Ovary (tissue), 9 donors: ENCODE measurements around the gene RHOA. TPM values are rescaled to one million over a fixed set of nuclear protein-coding genes. Genes with fewer than 3 reads are reported as not detected.

Source experiments
- DNase-seq, 5 donors: peaks; one replicate each; pipeline ENCODE4 v3.0.0-alpha.2; 2019 to 2020
- H3K27ac ChIP-seq, 2 donors: fragments of 200-600 bp; one replicate each; pipeline versions ENCODE4 v1.5.1 to v1.8.0; 2019 to 2022
- H3K27me3 ChIP-seq: fragments of 200-600 bp; one replicate; pipeline ENCODE4 v1.8.0; 2022
- H3K36me3 ChIP-seq: fragments of 200-600 bp; sonication (generic); one replicate; pipeline ENCODE4 v1.5.1; 2019
- H3K4me1 ChIP-seq: one replicate; pipeline ENCODE4 v1.8.1; 2013; ENCODE audit warnings: mild to moderate bottlenecking, moderate library complexity; ENCODE audit not compliant: insufficient read depth
- H3K4me3 ChIP-seq: fragments of 200-600 bp; sonication (generic); one replicate; pipeline ENCODE4 v1.5.1; 2017
- H3K9me3 ChIP-seq, 2 donors: fragments of 200-600 bp in 1 of 2; sonication (generic) in 1 of 2; one replicate each; pipeline versions ENCODE4 v1.5.1 to v1.8.1; 2013 to 2019; ENCODE audit warnings: mild to moderate bottlenecking in 1 of 2, moderate library complexity in 1 of 2
- CTCF ChIP-seq, 3 donors: fragments of 450-650 bp in 2 of 3; fragments of 200-600 bp in 1 of 3; IDR thresholded peaks; one replicate each; pipeline versions ENCODE4 v1.5.1 to v1.8.0; 2016 to 2022; ENCODE audit warnings: antibody characterized with exemption in 3 of 3, mild to moderate bottlenecking in 1 of 3
- EP300 ChIP-seq: sonication (generic); formaldehyde crosslinking; IDR thresholded peaks from one replicate; pipeline ENCODE4 v1.6.1; 2017; ENCODE audit warnings: antibody characterized with exemption
- POLR2A ChIP-seq: fragments of 450-650 bp; IDR thresholded peaks from one replicate; pipeline ENCODE4 v1.6.1; 2017; ENCODE audit warnings: antibody characterized with exemption, mild to moderate bottlenecking, moderate library complexity
- WGBS, 3 donors: extraction: QIAGEN DNeasy Blood & Tissue Kit in 1 of 3; methylation state at CpG; one replicate each; pipeline versions ENCODE4 v1.1.5 to v1.1.7; 2013 to 2017; 5-methylcytosine and 5-hydroxymethylcytosine counted together
- intact Hi-C, 4 donors: fragments of 100-400 bp; cut with DNase I; formaldehyde crosslinking; loops; one replicate each; pipeline versions ENCODE4 v1.11.0 to v1.15.1; 2022 to 2023
- polyA plus RNA-seq, 2 donors: library from polyadenylated mRNA; stranded (reverse); fragments of 200-250 nt in 1 of 2; fragments of 350-450 nt in 1 of 2; fragmentation: Illumina TruSeq in 1 of 2; extraction: RNeasy Lipid Tissue Mini Kit (QIAGEN cat#74804) in 1 of 2; gene quantifications; one replicate each; pipeline ENCODE4 v1.2.3, GENCODE V29; 2013 to 2014
- total RNA-seq, 7 donors: library from RNA; depleted of rRNA in 2 of 7; stranded (reverse); fragments of >200 nt in 2 of 7; fragmentation: NEBNext Ultra II Directional in 3 of 7; extraction: Animal tissue kit (Norgen Biotek cat#: 25700) in 3 of 7; gene quantifications; one replicate each; pipeline versions ENCODE4 v1.1.0 to v1.2.4, GENCODE V29; 2016 to 2023
- donor health status: DM: no; HTN: no; CAD: no; lungs with moderate emphysema.
- donor health status: DM: no; HTN: no; CAD: no.
- donor health status: Bipolar disorder and iron deficiency.
- donor health status: DM: yes; HTN: yes; CAD: no.
- donor health status: DM: no; HTN: no; CAD: no.
- donor health status: DM: yes; HTN: yes; CAD: no.

The RHOA gene
- total and polyA plus RNA-seq, 9 donors, result 293 to 878 (median 439) TPM

- H3K27ac ChIP-seq, result no peak overlapping the region
- intact Hi-C loops, result loop anchor here in 1 of 4 donors (10.0 kb wide), 1 partner anchor 49 kb away; no protein-coding TSS in a partner anchor
- H3K4me3 ChIP-seq, result no peak overlapping the region
- H3K4me1 ChIP-seq, result peaks cover 6% of the 10 kb centered on the region
- no peaks in the 10 kb centered on the region for H3K36me3 ChIP-seq
- no peaks in the 10 kb centered on the region for H3K27me3 ChIP-seq
- no peak for DNase-seq
- WGBS, 3 donors, result 40 to 47% (median 44%) methylated on average over 4 of the region's 4 CpGs
- no peak for TF ChIP-seq CTCF (IDR thresholded peaks at IDR 0.05)
- no peak for TF ChIP-seq EP300
- TF ChIP-seq POLR2A, result no peak
- no peaks in the 10 kb centered on the region for H3K9me3 ChIP-seq
These were observed 4.3 kb upstream of the RHOA start for GRCh38 chr3:49415931-49416601.

- no peak for DNase-seq
- intact Hi-C loops, result loop anchor here in 1 of 4 donors (5.0 to 10.0 kb wide), 2 partner anchors 50 to 57 kb away; partner anchors contain the start of gene GPX1
- Histone ChIP-seq H3K36me3 (no peaks in the 10 kb centered on the region), H3K27ac (no peak overlapping the region), H3K27me3 (no peaks in the 10 kb centered on the region), H3K4me1 (peaks cover 6% of the 10 kb centered on the region), H3K4me3 (no peak overlapping the region), H3K9me3 (no peaks in the 10 kb centered on the region)
- WGBS, 3 donors, result 87 to 100% (median 97%) methylated on average over 2 of the region's 2 CpGs
- TF ChIP-seq CTCF (IDR thresholded peaks at IDR 0.05) (no peak), POLR2A (no peak), EP300 (no peak)
These were observed 3.0 kb upstream of the RHOA start for GRCh38 chr3:49414753-49415152.

- intact Hi-C loops, result loop anchor here in 1 of 4 donors (5.0 to 10.0 kb wide), 2 partner anchors 51 to 56 kb away; partner anchors contain the start of gene GPX1
- Histone ChIP-seq H3K4me3 (no peak overlapping the region), H3K4me1 (peaks cover 9% of the 10 kb centered on the region), H3K9me3 (no peaks in the 10 kb centered on the region), H3K27ac (peak overlapping the region in 1 of 2 donors; percentile 75), H3K36me3 (no peaks in the 10 kb centered on the region), H3K27me3 (no peaks in the 10 kb centered on the region)
- WGBS, 3 donors, result 70 to 86% (median 73%) methylated on average over 6 of the region's 6 CpGs
- DNase-seq, result no peak
- no peak for TF ChIP-seq EP300
- TF ChIP-seq CTCF (IDR thresholded peaks at IDR 0.05), result no peak
- no peak for TF ChIP-seq POLR2A
These were observed 1.6 kb upstream of the RHOA start for GRCh38 chr3:49413338-49413734.

GRCh38 chr3:49412632-49413337 is 1.0 kb upstream of the RHOA start:
- no peaks in the 10 kb centered on the region for H3K27me3 ChIP-seq
- no peak for DNase-seq
- H3K4me3 ChIP-seq, result peak overlapping the region; percentile 84
- peaks cover 9% of the 10 kb centered on the region for H3K4me1 ChIP-seq
- no peaks in the 10 kb centered on the region for H3K9me3 ChIP-seq
- WGBS, 3 donors, result 17 to 26% (median 19%) methylated on average over 15 to 16 of the region's 16 CpGs
- H3K27ac ChIP-seq, result peak overlapping the region in 1 of 2 donors; percentile 75
- TF ChIP-seq POLR2A, result no peak
- TF ChIP-seq EP300, result no peak
- TF ChIP-seq CTCF (IDR thresholded peaks at IDR 0.05), result no peak
- intact Hi-C loops, result loop anchor here in 1 of 4 donors (5.0 to 10.0 kb wide), 2 partner anchors 52 to 55 kb away; partner anchors contain the start of gene GPX1
- H3K36me3 ChIP-seq, result no peaks in the 10 kb centered on the region
